Adrenal gland (tissue), 12 donors: ENCODE measurements around the gene PCDHGA6. TPM values are rescaled to one million over a fixed set of nuclear protein-coding genes. Genes with fewer than 3 reads are reported as not detected.
"Not testable (repeated sequence)": the region's sequence is repeated elsewhere in the genome, so short reads cannot be mapped to it uniquely, and the experiment has no call there.

Source experiments
- DNase-seq, 7 donors: peaks; one replicate each; pipeline ENCODE4 v3.0.0-alpha.2; 2019 to 2020
- H3K27ac ChIP-seq, 5 donors: fragments of 200-600 bp; sonication (generic) in 4 of 5; 1 replicate in 3 of 5; 2 replicates in 2 of 5; pipeline versions ENCODE4 v1.5.1 to v1.8.0; 2016 to 2020; ENCODE audit warnings: mild to moderate bottlenecking in 1 of 5
- H3K27me3 ChIP-seq: fragments of 200-600 bp; 2 replicates; pipeline ENCODE4 v1.8.0; 2021
- H3K36me3 ChIP-seq, 2 donors: fragments of 200-600 bp; replicated peaks in 1 of 2; 1 replicate in 1 of 2; 2 replicates in 1 of 2; pipeline versions ENCODE4 v1.5.1 to v1.8.0; 2018 to 2022
- H3K4me1 ChIP-seq, 2 donors: fragments of 200-600 bp; replicated peaks in 1 of 2; 1 replicate in 1 of 2; 2 replicates in 1 of 2; pipeline versions ENCODE4 v1.5.1 to v1.8.0; 2018 to 2021
- H3K4me3 ChIP-seq, 4 donors: fragments of 200-600 bp; sonication (generic) in 3 of 4; one replicate each; pipeline ENCODE4 v1.5.1; 2016 to 2018
- H3K9me3 ChIP-seq, 3 donors: fragments of 200-600 bp; sonication (generic) in 1 of 3; replicated peaks in 1 of 3; 1 replicate in 2 of 3; 2 replicates in 1 of 3; pipeline versions ENCODE4 v1.5.1 to v1.8.0; 2016 to 2021
- POLR2A ChIP-seq, 2 donors: fragments of 450-650 bp; IDR thresholded peaks; one replicate each; pipeline ENCODE4 v1.6.1; 2017; ENCODE audit warnings: antibody characterized with exemption in 2 of 2, mild to moderate bottlenecking in 2 of 2, moderate library complexity in 1 of 2
- WGBS, 4 donors: extraction: QIAGEN DNeasy Blood & Tissue Kit in 2 of 4; methylation state at CpG; one replicate each; pipeline versions ENCODE4 v1.1.5 to v1.1.7; 2013 to 2017; 5-methylcytosine and 5-hydroxymethylcytosine counted together
- intact Hi-C, 2 donors: fragments of 100-400 bp; cut with DNase I; formaldehyde crosslinking; loops; one replicate each; pipeline versions ENCODE4 v1.14.1 to v1.15.0; 2022 to 2023
- polyA plus RNA-seq, 3 donors: library from polyadenylated mRNA; stranded (reverse); fragments of 200-250 nt in 2 of 3; fragments of 350-450 nt in 1 of 3; fragmentation: Illumina TruSeq in 1 of 3; extraction: RNeasy Lipid Tissue Mini Kit (QIAGEN cat#74804) in 1 of 3; gene quantifications; one replicate each; pipeline ENCODE4 v1.2.3, GENCODE V29; 2013 to 2014
- total RNA-seq, 9 donors: library from RNA; depleted of rRNA in 4 of 9; stranded (reverse); fragments of >200 nt in 4 of 9; fragments of 120-200 nt in 1 of 9; fragmentation: NEBNext Ultra II Directional in 1 of 9; extraction: Animal tissue kit (Norgen Biotek cat#: 25700) in 1 of 9; gene quantifications; one replicate each; pipeline versions ENCODE4 v1.1.0 to v1.2.4, GENCODE V29; 2013 to 2023
- TF ChIP-seq, protein P1 (sequence below), 6 experiments: fragments of 450-650 bp in 4 of 6; fragments of 200-600 bp in 2 of 6; sonication (generic) in 1 of 6; IDR thresholded peaks; 1 replicate in 5 of 6; 2 replicates in 1 of 6; pipeline versions ENCODE4 v1.5.1 to v1.8.0; 2016 to 2021; ENCODE audit warnings: antibody characterized with exemption in 6 of 6, mild to moderate bottlenecking in 2 of 6, moderate library complexity in 1 of 6
- donor health status: healthy with polysubstance abuse.
- donor health status: Bipolar disorder and iron deficiency.
- donor health status: DM: yes; HTN: yes; CAD: no.
- donor health status: DM: no; HTN: no; CAD: no.
- donor health status: DM: no; HTN: no; CAD: no.
- donor health status: DM: yes; HTN: yes; CAD: no.

PCDHGA6 gene
- total and polyA plus RNA-seq, 12 donors, result 0.57 to 6.6 (median 2.8) TPM

DNA sequence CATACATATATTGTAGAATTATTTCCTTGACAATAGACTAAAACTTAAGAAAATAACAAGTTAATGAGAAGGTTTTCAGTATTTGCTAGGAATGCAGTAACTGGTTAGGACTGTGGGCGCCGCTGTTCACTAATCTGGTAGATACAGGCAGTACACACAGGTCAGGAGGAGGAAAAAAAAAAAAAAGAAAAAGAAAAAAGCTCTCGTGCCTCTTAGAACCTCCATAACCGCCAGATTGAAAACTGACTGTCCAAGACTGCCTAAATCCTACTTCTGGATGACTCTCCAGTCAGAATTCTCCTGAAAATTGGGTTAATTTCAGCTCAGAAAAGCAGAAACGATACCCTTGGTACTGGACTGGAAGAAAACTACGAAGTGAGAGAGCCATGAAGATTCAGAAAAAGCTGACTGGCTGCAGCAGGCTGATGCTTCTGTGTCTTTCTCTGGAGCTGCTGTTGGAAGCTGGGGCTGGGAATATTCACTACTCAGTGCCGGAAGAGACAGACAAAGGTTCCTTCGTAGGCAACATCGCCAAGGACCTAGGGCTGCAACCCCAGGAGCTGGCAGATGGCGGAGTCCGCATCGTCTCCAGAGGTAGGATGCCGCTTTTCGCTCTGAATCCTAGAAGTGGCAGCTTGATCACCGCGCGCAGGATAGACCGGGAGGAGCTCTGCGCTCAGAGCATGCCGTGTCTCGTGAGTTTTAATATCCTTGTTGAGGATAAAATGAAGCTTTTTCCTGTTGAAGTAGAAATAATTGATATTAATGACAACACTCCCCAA, 43.2 kb upstream of the PCDHGA6 start, which contains the start of gene PCDHGA1:
PCDHGA1 (plus strand) TSS at position 216 of the 782 bp plus-strand sequence.
- TF ChIP-seq, protein P1, sequence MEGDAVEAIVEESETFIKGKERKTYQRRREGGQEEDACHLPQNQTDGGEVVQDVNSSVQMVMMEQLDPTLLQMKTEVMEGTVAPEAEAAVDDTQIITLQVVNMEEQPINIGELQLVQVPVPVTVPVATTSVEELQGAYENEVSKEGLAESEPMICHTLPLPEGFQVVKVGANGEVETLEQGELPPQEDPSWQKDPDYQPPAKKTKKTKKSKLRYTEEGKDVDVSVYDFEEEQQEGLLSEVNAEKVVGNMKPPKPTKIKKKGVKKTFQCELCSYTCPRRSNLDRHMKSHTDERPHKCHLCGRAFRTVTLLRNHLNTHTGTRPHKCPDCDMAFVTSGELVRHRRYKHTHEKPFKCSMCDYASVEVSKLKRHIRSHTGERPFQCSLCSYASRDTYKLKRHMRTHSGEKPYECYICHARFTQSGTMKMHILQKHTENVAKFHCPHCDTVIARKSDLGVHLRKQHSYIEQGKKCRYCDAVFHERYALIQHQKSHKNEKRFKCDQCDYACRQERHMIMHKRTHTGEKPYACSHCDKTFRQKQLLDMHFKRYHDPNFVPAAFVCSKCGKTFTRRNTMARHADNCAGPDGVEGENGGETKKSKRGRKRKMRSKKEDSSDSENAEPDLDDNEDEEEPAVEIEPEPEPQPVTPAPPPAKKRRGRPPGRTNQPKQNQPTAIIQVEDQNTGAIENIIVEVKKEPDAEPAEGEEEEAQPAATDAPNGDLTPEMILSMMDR (IDR thresholded peaks at IDR 0.05), result peak in 1 of 6 experiments; percentile 11
- TF ChIP-seq POLR2A (IDR thresholded peaks at IDR 0.05), result no peak
- DNase-seq, result peak in 1 of 7 donors; percentile 27
- Histone ChIP-seq H3K4me1 (no peaks in the 10 kb centered on the region), H3K36me3 (no peaks in the 10 kb centered on the region), H3K27ac (no peak within 1 kb of the TSS), H3K27me3 (peaks cover 5% of the 10 kb centered on the region), H3K4me3 (no peak within 1 kb of the TSS), H3K9me3 (peaks cover 0 to 2% (median 0%) of the 10 kb centered on the region in 3 donors)
- intact Hi-C loops, result no loop called here
- 17 to 31% (median 21%) methylated on average over 15 to 21 of the region's 21 CpGs for WGBS, 4 donors

DNA sequence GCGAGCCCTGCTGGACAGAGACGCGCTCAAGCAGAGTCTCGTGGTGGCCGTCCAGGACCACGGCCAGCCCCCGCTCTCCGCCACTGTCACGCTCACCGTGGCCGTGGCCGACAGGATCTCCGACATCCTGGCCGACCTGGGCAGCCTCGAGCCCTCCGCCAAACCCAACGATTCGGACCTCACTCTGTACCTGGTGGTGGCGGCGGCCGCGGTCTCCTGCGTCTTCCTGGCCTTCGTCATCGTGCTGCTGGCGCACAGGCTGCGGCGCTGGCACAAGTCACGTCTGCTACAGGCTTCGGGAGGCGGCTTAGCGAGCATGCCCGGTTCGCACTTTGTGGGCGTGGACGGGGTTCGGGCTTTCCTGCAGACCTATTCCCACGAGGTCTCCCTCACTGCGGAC, 41.1 kb upstream of the PCDHGA6 start:
- H3K27me3 ChIP-seq, H3K9me3 ChIP-seq, intact Hi-C loops, H3K4me1 ChIP-seq, H3K27ac ChIP-seq, H3K4me3 ChIP-seq, DNase-seq, H3K36me3 ChIP-seq: not testable (repeated sequence)
- WGBS, 4 donors, result 19 to 58% (median 33%) methylated on average over 4 to 39 of the region's 39 CpGs

DNA sequence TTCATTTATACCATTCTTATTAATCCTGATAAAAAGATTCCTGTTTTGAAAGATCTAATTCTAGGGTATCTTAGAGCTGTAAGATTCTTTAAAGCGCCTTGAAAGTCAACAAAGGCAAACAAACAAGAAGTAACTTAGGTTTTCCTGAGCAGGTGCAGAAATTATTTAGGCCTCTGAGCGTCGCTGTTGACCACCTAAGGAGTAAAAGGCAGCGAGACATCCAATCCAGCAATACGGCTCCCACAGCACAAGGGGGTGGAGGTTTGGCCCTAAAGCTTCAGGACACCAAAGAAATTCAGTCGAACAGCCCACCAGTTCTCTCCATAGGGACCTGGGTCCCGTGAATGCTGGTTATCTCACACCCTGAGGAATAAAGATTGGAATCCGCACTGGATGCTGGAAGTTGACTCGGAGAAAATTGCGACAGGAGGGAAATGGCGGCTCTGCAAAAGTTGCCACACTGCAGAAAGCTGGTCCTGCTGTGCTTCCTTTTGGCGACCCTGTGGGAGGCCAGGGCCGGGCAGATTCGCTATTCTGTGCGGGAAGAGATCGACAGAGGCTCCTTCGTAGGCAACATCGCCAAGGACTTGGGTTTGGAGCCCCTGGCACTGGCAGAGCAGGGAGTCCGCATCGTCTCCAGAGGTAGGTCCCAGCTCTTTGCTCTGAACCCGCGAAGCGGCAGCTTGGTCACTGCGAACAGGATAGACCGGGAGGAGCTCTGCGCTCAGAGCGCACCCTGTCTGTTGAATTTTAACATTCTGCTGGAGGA, 35.0 kb upstream of the PCDHGA6 start, which contains the start of gene PCDHGA2:
PCDHGA2 (plus strand) TSS at position 223 of the 769 bp plus-strand sequence.
- WGBS, 4 donors, result 7 to 17% (median 10%) methylated on average over 10 to 27 of the region's 27 CpGs
- Histone ChIP-seq H3K27me3 (no peaks in the 10 kb centered on the region), H3K4me3 (peak within 1 kb of the TSS in 1 of 4 donors; percentile 9), H3K9me3 (peaks cover 0 to 10% (median 0%) of the 10 kb centered on the region in 3 donors), H3K4me1 (no peaks in the 10 kb centered on the region), H3K27ac (no peak within 1 kb of the TSS), H3K36me3 (no peaks in the 10 kb centered on the region)
- intact Hi-C loops, result no loop called here
- DNase-seq, result no peak
- no peak for TF ChIP-seq POLR2A (IDR thresholded peaks at IDR 0.05)
- TF ChIP-seq, protein P1 (IDR thresholded peaks at IDR 0.05), result peak in 3 of 6 experiments; percentile 30 to 43 (median 37)

DNA sequence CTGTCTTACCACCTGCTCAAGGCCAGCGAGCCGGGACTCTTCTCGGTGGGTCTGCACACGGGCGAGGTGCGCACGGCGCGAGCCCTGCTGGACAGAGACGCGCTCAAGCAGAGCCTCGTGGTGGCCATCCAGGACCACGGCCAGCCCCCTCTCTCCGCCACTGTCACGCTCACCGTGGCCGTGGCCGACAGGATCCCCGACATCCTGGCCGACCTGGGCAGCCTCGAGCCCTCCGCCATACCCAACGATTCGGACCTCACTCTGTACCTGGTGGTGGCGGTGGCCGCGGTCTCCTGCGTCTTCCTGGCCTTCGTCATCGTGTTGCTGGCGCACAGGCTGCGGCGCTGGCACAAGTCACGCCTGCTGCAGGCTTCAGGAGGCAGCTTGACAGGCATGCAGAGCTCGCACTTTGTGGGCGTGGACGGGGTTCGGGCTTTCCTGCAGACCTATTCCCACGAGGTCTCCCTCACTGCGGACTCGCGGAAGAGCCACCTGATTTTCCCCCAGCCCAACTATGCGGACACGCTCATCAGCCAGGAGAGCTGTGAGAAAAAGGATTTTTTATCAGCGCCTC, 32.8 kb upstream of the PCDHGA6 start:
- H3K27ac ChIP-seq, H3K36me3 ChIP-seq, H3K9me3 ChIP-seq, intact Hi-C loops, H3K27me3 ChIP-seq, H3K4me3 ChIP-seq, H3K4me1 ChIP-seq, DNase-seq: not testable (repeated sequence)
- WGBS, 4 donors, result 49 to 85% (median 59%) methylated on average over 21 to 44 of the region's 45 CpGs

DNA sequence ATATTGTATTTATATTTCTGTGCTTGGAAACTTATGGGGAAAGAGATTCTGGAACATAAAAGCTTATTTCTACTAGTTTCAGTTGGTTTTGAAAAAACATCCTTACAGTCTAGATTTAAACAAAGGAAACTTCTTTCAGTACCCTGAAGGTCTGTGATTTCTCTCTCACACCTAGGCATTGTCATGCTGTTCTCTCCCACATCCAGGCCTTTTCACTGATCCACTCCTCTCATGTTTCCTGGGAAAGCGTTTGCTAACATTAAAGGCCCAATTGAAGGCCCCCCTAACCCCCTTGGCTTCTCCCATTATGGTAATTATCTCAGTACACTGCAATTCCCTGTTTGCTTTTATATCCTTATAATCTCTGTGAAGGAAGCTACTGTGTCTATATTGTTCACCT, 30.9 kb upstream of the PCDHGA6 start:
- Histone ChIP-seq H3K27me3 (no peaks in the 10 kb centered on the region), H3K9me3 (peaks cover 0 to 15% (median 10%) of the 10 kb centered on the region in 3 donors), H3K4me1 (no peaks in the 10 kb centered on the region), H3K4me3 (no peak overlapping the region), H3K36me3 (no peaks in the 10 kb centered on the region), H3K27ac (no peak overlapping the region)
- 12 to 39% (median 17%) methylated on average over 1 of the region's 1 CpG for WGBS, 4 donors
- DNase-seq, result no peak
- intact Hi-C loops, result no loop called here
- TF ChIP-seq, protein P1 (IDR thresholded peaks at IDR 0.05), result no peak
- TF ChIP-seq POLR2A (IDR thresholded peaks at IDR 0.05), result no peak
